ENCODE data around the gene SLC17A7. TPM values are rescaled to one million over a fixed set of nuclear protein-coding genes. Genes with fewer than 3 reads are reported as not detected.

The SLC17A7 gene
- total and polyA plus RNA-seq, 10 donors: 0.07 to 0.13 (median 0.10) TPM; not detected in 5

DNA sequence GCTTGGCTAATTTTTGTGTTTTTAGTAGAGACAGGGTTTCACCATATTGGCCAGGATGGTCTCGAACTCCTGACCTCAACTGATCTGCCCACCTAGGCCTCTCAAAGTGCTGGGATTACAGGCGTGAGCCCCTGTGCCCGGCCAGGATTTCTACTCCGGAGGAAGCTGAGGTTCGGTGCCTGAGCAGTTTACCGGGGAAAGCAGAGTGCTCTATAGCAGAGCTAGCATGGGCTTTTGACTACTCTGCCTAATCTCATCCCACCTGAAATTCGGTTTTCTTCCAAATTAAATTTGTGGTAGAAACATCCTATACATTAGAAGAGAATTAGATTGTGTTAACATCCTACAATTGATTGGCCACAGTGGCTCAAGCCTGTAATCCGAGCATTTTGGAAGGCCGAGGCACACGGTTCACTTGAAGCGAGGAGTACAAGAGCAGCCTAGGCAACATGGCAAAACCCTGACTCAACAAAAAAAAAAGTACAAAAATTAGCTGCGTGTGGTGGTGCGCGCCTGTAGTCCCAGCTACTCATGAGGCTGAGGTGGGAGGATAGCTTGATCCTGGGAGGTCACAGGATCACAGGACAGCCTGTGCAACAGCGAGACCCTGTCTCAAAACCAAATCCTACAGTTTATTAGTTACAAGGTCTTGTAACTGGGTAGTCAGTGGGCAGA is 47.7 kb upstream of the SLC17A7 start:
- WGBS, 5 donors: 14 to 30% (median 20%) methylated on average over 15 of the region's 15 CpGs
- H3K4me3 ChIP-seq: peak overlapping the region; percentile 76 to 99 (median 93)
- no peak for DNase-seq
- no peaks in the 10 kb centered on the region for H3K27me3 ChIP-seq (replicated peaks in 1 of 7)
- H3K27ac ChIP-seq: peak overlapping the region in 7 of 8 donors; percentile 25 to 96 (median 92)
- H3K9me3 ChIP-seq: no peaks in the 10 kb centered on the region
- intact Hi-C loops (cut with DNase I; ENCODE audit: low total_unique reads): no loop called here
- peaks cover 2 to 73% (median 42%) of the 10 kb centered on the region in 6 donors for H3K36me3 ChIP-seq
- peaks cover 21 to 60% (median 49%) of the 10 kb centered on the region in 6 donors for H3K4me1 ChIP-seq
- no peak for TF ChIP-seq POLR2A (IDR thresholded peaks at IDR 0.05)
- no peak for TF ChIP-seq POLR2AphosphoS5 (IDR thresholded peaks at IDR 0.05)
- TF ChIP-seq, protein P1, sequence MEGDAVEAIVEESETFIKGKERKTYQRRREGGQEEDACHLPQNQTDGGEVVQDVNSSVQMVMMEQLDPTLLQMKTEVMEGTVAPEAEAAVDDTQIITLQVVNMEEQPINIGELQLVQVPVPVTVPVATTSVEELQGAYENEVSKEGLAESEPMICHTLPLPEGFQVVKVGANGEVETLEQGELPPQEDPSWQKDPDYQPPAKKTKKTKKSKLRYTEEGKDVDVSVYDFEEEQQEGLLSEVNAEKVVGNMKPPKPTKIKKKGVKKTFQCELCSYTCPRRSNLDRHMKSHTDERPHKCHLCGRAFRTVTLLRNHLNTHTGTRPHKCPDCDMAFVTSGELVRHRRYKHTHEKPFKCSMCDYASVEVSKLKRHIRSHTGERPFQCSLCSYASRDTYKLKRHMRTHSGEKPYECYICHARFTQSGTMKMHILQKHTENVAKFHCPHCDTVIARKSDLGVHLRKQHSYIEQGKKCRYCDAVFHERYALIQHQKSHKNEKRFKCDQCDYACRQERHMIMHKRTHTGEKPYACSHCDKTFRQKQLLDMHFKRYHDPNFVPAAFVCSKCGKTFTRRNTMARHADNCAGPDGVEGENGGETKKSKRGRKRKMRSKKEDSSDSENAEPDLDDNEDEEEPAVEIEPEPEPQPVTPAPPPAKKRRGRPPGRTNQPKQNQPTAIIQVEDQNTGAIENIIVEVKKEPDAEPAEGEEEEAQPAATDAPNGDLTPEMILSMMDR (IDR thresholded peaks at IDR 0.05 in 8 of 11, conservative IDR thresholded peaks at IDR 0.05 in 3 of 11): no peak

DNA sequence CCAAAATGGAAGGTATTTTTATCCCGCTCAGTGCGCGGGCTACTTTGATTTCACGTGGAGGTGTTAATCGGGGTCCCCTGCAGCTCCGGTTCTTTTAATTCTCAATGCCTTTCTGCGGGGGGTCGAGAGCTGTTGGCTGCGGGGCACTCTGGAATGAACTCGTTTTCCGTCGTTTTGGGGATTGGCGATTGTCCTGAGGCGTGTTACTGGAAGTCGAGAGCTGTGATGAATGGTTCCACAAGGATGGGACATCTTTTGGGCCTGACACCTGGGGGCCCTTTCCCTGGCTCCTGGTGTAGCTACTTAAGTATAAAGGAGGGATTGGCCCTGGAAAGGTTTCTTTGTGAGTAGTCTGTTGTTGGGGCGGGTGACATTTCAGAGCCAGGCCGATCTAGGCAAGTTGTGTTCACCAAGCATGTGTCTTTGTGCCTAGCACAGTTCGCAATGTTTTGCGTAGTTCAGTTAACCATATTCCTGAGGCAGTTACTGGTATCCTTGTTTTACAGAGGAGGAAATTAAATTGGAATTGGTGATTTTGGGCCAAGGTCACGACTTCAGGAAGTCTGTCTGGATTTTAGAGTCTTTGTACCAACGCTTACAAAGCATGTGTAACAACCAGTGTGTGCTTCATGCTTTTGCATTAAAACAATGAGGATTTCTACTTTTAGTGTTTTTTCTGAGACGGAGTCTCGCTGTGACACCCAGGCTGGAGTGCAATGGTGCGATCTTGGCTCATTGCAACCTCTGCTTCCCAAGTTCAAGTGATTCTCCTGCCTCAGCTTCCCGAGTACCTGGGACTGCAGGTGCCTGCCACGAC is 46.9 kb upstream of the SLC17A7 start:
- Histone ChIP-seq H3K4me3 (peak overlapping the region; percentile 76 to 99 (median 93)), H3K27ac (peak overlapping the region; percentile 89 to 98 (median 93)), H3K9me3 (no peaks in the 10 kb centered on the region), H3K27me3 (replicated peaks in 1 of 7) (no peaks in the 10 kb centered on the region), H3K36me3 (peaks cover 2 to 78% (median 42%) of the 10 kb centered on the region in 6 donors), H3K4me1 (peaks cover 21 to 57% (median 47%) of the 10 kb centered on the region in 6 donors)
- intact Hi-C loops (cut with DNase I; ENCODE audit: low total_unique reads): no loop called here
- no peak for DNase-seq
- 1 to 2% (median 1%) methylated on average over 26 of the region's 26 CpGs for WGBS, 5 donors
- TF ChIP-seq POLR2A (IDR thresholded peaks at IDR 0.05) (no peak), POLR2AphosphoS5 (IDR thresholded peaks at IDR 0.05) (no peak)
- TF ChIP-seq, protein P1 (IDR thresholded peaks at IDR 0.05 in 8 of 11, conservative IDR thresholded peaks at IDR 0.05 in 3 of 11): no peak

DNA sequence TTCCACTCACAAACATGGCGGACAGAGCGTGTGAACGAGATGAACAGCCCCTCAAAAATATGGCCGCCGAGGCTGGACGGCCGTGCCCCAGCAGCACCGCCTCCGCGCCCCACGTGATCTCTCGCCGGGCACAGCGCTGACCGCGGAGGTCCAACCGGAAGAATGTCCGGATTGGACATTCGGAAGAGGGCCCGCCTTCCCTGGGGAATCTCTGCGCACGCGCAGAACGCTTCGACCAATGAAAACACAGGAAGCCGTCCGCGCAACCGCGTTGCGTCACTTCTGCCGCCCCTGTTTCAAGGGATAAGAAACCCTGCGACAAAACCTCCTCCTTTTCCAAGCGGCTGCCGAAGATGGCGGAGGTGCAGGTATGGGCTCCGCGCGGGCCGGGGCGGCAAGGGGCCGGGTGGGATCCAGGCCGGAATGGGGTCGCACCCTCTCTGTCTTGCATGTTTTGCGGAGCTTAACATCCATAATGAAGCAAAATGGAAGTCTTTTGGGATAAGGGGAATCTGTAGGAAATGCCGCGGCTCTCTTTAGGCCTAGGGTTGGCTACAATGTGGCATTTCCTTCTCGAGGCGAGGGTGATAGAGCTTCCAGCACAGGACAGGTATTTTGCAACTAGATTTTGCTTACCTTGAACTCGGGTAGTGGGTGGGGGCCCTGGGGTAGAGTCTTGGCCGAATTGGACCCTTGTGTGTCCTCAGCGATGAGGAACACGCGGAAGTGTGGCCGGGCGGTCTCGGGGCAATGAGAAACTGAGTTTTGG is 46.1 kb upstream of the SLC17A7 start, which contains the start of gene RPL13A:
RPL13A (plus strand) TSS at position 332 of the 769 bp plus-strand sequence; CDS start at position 354, 22 bp downstream.
- Histone ChIP-seq H3K9me3 (no peaks in the 10 kb centered on the region), H3K27me3 (replicated peaks in 1 of 7) (no peaks in the 10 kb centered on the region), H3K36me3 (peaks cover 2 to 78% (median 41%) of the 10 kb centered on the region in 6 donors), H3K4me3 (peak within 1 kb of the TSS; percentile 76 to 99 (median 93)), H3K27ac (peak within 1 kb of the TSS; percentile 89 to 98 (median 93)), H3K4me1 (peaks cover 21 to 56% (median 45%) of the 10 kb centered on the region in 6 donors)
- intact Hi-C loops (cut with DNase I; ENCODE audit: low total_unique reads): no loop called here
- DNase-seq: peak; percentile 100
- WGBS, 5 donors: 0 to 1% (median 1%) methylated on average over 40 to 57 of the region's 57 CpGs
- TF ChIP-seq POLR2A (IDR thresholded peaks at IDR 0.05) (peak; percentile 97 to 99 (median 98)), POLR2AphosphoS5 (IDR thresholded peaks at IDR 0.05) (peak; percentile 100)
- TF ChIP-seq, protein P1 (IDR thresholded peaks at IDR 0.05 in 8 of 11, conservative IDR thresholded peaks at IDR 0.05 in 3 of 11): peak in 4 of 11 experiments; percentile 12 to 40 (median 32)

Measured in spleen (tissue), 11 donors.